Testis (tissue), 2 donors: Measurements from ENCODE around the gene TAX1BP1.

Source experiments
- POLR2A ChIP-seq: fragments of 450-650 bp; IDR thresholded peaks from one replicate; pipeline ENCODE4 v1.6.1; 2017; ENCODE audit warnings: antibody characterized with exemption, mild to moderate bottlenecking, moderate library complexity
- TF ChIP-seq, protein P1 (sequence below), 3 experiments: fragments of 450-650 bp in 2 of 3; fragments of 200-600 bp in 1 of 3; sonication (generic) in 1 of 3; IDR thresholded peaks; one replicate each; pipeline ENCODE4 v1.5.1; 2016 to 2019; ENCODE audit warnings: antibody characterized with exemption in 3 of 3, mild to moderate bottlenecking in 2 of 3, moderate library complexity in 1 of 3

DNA sequence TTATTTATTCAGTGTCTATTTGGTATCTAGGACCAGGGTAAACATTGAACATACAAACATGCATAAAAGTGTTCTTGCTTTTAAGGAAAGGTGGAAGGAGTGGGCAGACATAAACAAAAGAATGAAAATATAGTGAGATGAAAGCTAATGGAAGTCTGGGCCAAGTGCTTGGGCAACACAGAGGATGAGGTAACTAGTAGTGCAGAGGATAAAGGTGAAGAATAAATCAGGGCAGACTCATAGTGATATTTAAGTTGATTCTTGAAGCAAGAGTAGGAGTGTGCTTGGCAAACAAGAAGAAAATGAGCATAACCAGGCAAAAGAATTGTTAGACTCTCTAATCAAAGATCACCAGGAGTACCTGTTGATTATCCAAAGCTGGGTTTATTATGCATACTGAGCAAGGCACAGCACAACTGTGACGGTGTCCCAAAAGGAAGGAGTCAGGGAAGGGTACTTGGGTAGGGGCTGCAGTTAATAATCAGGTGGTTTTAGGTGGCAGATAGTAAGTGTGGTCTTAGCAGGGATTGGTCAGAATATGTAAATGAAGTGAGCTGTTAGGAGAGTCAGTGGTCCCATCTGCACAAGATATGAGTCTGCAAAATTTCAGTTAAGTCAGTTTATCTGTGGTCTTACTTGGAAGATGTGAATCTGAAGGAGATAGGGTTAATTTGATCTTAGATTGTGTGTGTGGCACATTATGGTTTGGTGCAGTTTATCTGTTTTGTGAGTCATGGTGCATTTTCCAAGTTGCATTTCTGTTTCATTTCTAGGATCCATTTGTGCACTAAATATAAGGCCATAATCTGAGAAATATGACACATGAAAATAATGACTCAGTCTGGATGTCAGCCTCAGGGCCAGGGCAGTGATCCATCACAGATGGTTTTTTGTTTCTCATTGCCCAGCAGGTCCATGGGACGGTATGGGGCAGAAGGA, 30.6 kb upstream of the TAX1BP1 start:
- TF ChIP-seq POLR2A = no peak
- TF ChIP-seq, protein P1, sequence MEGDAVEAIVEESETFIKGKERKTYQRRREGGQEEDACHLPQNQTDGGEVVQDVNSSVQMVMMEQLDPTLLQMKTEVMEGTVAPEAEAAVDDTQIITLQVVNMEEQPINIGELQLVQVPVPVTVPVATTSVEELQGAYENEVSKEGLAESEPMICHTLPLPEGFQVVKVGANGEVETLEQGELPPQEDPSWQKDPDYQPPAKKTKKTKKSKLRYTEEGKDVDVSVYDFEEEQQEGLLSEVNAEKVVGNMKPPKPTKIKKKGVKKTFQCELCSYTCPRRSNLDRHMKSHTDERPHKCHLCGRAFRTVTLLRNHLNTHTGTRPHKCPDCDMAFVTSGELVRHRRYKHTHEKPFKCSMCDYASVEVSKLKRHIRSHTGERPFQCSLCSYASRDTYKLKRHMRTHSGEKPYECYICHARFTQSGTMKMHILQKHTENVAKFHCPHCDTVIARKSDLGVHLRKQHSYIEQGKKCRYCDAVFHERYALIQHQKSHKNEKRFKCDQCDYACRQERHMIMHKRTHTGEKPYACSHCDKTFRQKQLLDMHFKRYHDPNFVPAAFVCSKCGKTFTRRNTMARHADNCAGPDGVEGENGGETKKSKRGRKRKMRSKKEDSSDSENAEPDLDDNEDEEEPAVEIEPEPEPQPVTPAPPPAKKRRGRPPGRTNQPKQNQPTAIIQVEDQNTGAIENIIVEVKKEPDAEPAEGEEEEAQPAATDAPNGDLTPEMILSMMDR (IDR thresholded peaks at IDR 0.05) = no peak
